OCI-LY7 (cell line): Measurements from ENCODE around the gene MAGIX. TPM values are rescaled to one million over a fixed set of nuclear protein-coding genes. Genes with fewer than 3 reads are reported as not detected.

ENCODE experiments used
- BruUV-seq: library from RNA; stranded (reverse); fragments of 400-500 nt; replicated peaks from 2 replicates; lab custom pipeline; 2021; lab: Mats Ljungman, UMichigan
- CTCF ChIA-PET: fragments of 300-600 bp; sonication (Branson Sonifier 250); formaldehyde crosslinking; loops from one replicate; lab custom pipeline; 2022; ENCODE audit warnings: antibody characterized with exemption; ENCODE audit not compliant: unreplicated experiment; lab: Charles Lee
- POLR2A ChIA-PET: fragments of 300-600 bp; sonication (Branson Sonifier 250); formaldehyde crosslinking; loops from one replicate; lab custom pipeline; 2022; ENCODE audit warnings: antibody characterized with exemption; lab: Charles Lee
- DNase-seq: peaks from one replicate; pipeline ENCODE4 v3.0.0-alpha.2; 2015; ENCODE audit warnings: low spot score
- H2AFZ ChIP-seq: fragments of 200-600 bp; sonication (generic), shearing (Covaris generic); 2 replicates; pipeline ENCODE4 v1.6.1; 2014; ENCODE audit warnings: mild to moderate bottlenecking, antibody characterized with exemption, low read length, moderate library complexity
- H3K27ac ChIP-seq: fragments of 200-600 bp; sonication (generic); 2 replicates; pipeline ENCODE4 v1.5.1; 2014; ENCODE audit warnings: mixed run types, low read depth, mild to moderate bottlenecking, moderate library complexity, low read length, inconsistent platforms; ENCODE audit not compliant: poor library complexity, severe bottlenecking
- H3K36me3 ChIP-seq: fragments of 200-600 bp; sonication (generic); 2 replicates; pipeline ENCODE4 v1.6.1; 2014; ENCODE audit warnings: mild to moderate bottlenecking, antibody characterized with exemption, low read length, moderate library complexity, mixed read lengths; ENCODE audit not compliant: insufficient read depth
- H3K4me1 ChIP-seq: fragments of 200-600 bp; sonication (generic); 2 replicates; pipeline ENCODE4 v1.5.1; 2014; ENCODE audit warnings: mild to moderate bottlenecking, low read length; ENCODE audit not compliant: insufficient read depth, poor library complexity, severe bottlenecking
- H3K4me2 ChIP-seq: fragments of 200-600 bp; sonication (generic); 2 replicates; pipeline ENCODE4 v1.6.1; 2014; ENCODE audit warnings: mild to moderate bottlenecking, low read length
- H3K4me3 ChIP-seq: fragments of 200-600 bp; sonication (generic); 2 replicates; pipeline ENCODE4 v1.5.1; 2014; ENCODE audit warnings: mild to moderate bottlenecking, low read depth, low read length; ENCODE audit not compliant: poor library complexity, severe bottlenecking
- H3K79me2 ChIP-seq: fragments of 200-600 bp; sonication (generic); 2 replicates; pipeline ENCODE4 v1.6.1; 2016; ENCODE audit warnings: low read depth, mild to moderate bottlenecking, low read length, moderate library complexity, mixed read lengths; ENCODE audit not compliant: insufficient read depth
- H3K9me2 ChIP-seq: fragments of 200-600 bp; sonication (generic); 2 replicates; pipeline ENCODE4 v1.6.1; 2016; ENCODE audit warnings: mild to moderate bottlenecking, low read length, mixed read lengths; ENCODE audit not compliant: insufficient read depth
- H3K9me3 ChIP-seq: fragments of 200-600 bp; sonication (generic); 2 replicates; pipeline ENCODE4 v1.6.1; 2014; ENCODE audit warnings: mild to moderate bottlenecking, mixed run types, low read length, mixed read lengths
- H4K20me1 ChIP-seq: fragments of 200-600 bp; sonication (generic); 2 replicates; pipeline ENCODE4 v1.6.1; 2014; ENCODE audit warnings: mild to moderate bottlenecking, antibody characterized with exemption, low read length, moderate library complexity, mixed read lengths; ENCODE audit not compliant: insufficient read depth
- CTCF ChIP-seq: fragments of 200-600 bp; sonication (generic); conservative IDR thresholded peaks from 2 replicates; pipeline ENCODE4 v1.5.1; 2014; ENCODE audit warnings: mild to moderate bottlenecking, antibody characterized with exemption, low read length, moderate library complexity, mixed read lengths
- EZH2phosphoT487 ChIP-seq: fragments of 200-600 bp; sonication (generic); IDR thresholded peaks from 2 replicates; pipeline ENCODE4 v1.6.1; 2018; ENCODE audit warnings: low read depth, borderline replicate concordance, mild to moderate bottlenecking, mixed run types, antibody characterized with exemption, low read length, moderate library complexity, mixed read lengths
- intact Hi-C: fragments of 100-400 bp; cut with micrococcal nuclease; formaldehyde crosslinking; loops from one replicate; pipeline ENCODE4 v1.10.0; 2022; ENCODE audit not compliant: unreplicated experiment
- total RNA-seq, 2 experiments: library from RNA; depleted of rRNA in 1 of 2; stranded (reverse); fragments of >200 nt in 1 of 2; shearing (Covaris generic) in 1 of 2; gene quantifications; 2 replicates each; pipeline ENCODE4 v1.2.3, GENCODE V29; 2014 to 2022

Gene MAGIX
- total RNA-seq, 2 experiments from 2014 or later = 0.85 to 1.7 TPM

- no peaks in the 10 kb centered on the region for H3K36me3 ChIP-seq
- H2AFZ ChIP-seq = peak overlapping the region; percentile 21; the same call in 1 of the 2 replicates
- BruUV-seq = no TSS peak
- H3K4me1 ChIP-seq = peaks cover 13% of the 10 kb centered on the region
- no peaks in the 10 kb centered on the region for H3K79me2 ChIP-seq
- H3K9me2 ChIP-seq = no peaks in the 10 kb centered on the region
- no peaks in the 10 kb centered on the region for H4K20me1 ChIP-seq
- TF ChIP-seq EZH2phosphoT487 (no peak), CTCF (peak; percentile 70)
- peak overlapping the region; percentile 83 for H3K27ac ChIP-seq
- peak; percentile 86 for DNase-seq
- H3K4me2 ChIP-seq = peak overlapping the region; percentile 85
- no peaks in the 10 kb centered on the region for H3K9me3 ChIP-seq
- H3K4me3 ChIP-seq = peak overlapping the region; percentile 72
- CTCF ChIA-PET = interaction anchor here (0.6 to 0.9 kb wide), 4 partner anchors 9 to 35 kb away, joined by 3 to 9 read pairs (median 5); partner anchors contain the start of gene PLP2
- POLR2A ChIA-PET = interaction anchor here (1.1 to 2.5 kb wide), 4 partner anchors 10 to 21 kb away, joined by 3 to 7 read pairs (median 4); partner anchors contain the start of gene PLP2
- intact Hi-C loops = no loop called here
These were observed 6.4 kb upstream of the MAGIX start for GRCh38 chrX:49155900-49156837.

- CTCF ChIA-PET = no interaction called here
- intact Hi-C loops = no loop called here
- H3K4me1 ChIP-seq = peaks cover 13% of the 10 kb centered on the region
- no peaks in the 10 kb centered on the region for H4K20me1 ChIP-seq
- POLR2A ChIA-PET = no interaction called here
- no peak for TF ChIP-seq EZH2phosphoT487
- TF ChIP-seq CTCF = no peak
- no peak overlapping the region for H2AFZ ChIP-seq
- no peak overlapping the region for H3K27ac ChIP-seq
- H3K36me3 ChIP-seq = no peaks in the 10 kb centered on the region
- no TSS peak for BruUV-seq
- no peak overlapping the region for H3K4me3 ChIP-seq
- H3K79me2 ChIP-seq = no peaks in the 10 kb centered on the region
- H3K9me2 ChIP-seq = no peaks in the 10 kb centered on the region
- H3K4me2 ChIP-seq = no peak overlapping the region
- DNase-seq = no peak
- no peaks in the 10 kb centered on the region for H3K9me3 ChIP-seq
These were observed 5.4 kb upstream of the MAGIX start for GRCh38 chrX:49157194-49157593.
